Caki2 (cell line): ENCODE results near the gene DCTN4. TPM values are rescaled to one million over a fixed set of nuclear protein-coding genes. Genes with fewer than 3 reads are reported as not detected.
A peak's percentile ranks its signal among the peaks of the same experiment; 100 is the strongest.
"Not testable (repeated sequence)": the region's sequence is repeated elsewhere in the genome, so short reads cannot be mapped to it uniquely, and the experiment has no call there.

Source experiments
- DNase-seq: peaks from one replicate; pipeline ENCODE4 v3.0.0-alpha.2; 2015; ENCODE audit warnings: low read depth
- in situ Hi-C: cut with HindIII; loops from 2 replicates; pipeline ENCODE4 v1.10.0; 2016; ENCODE audit warnings: low sequenced_read_pairs, low pct_unique_long_range_greater_than_20kb, mixed read lengths
- total RNA-seq: library from RNA; depleted of rRNA; stranded (reverse); fragments of >200 nt; shearing (Covaris generic); gene quantifications from 2 replicates; pipeline ENCODE4 v1.2.3, GENCODE V29; 2014; ENCODE audit warnings: low replicate concordance

DCTN4 gene
- total RNA-seq, 1 experiment from 2014 or later = 18.2 TPM

DNA sequence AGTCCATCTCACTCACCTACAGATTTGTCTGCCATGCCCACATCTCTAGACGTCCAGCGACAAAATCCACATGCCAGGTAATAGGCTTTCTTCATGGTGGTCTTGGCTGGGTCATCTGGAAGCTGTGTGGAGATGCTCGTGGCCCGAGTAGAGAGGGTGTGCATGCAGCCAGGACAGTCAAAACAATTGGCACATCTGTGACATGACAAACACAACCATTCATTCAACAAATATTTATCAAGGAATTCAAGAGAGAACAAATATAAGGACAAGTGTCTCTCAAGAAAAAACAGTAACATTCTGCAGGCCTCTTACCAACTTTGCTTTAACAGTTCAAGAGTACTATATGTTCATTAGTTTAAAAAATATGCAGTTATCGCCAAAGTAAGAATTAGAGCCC lies 5.4 kb downstream of the DCTN4 start:
- no peak for DNase-seq
- in situ Hi-C loops = no loop called here

DNA sequence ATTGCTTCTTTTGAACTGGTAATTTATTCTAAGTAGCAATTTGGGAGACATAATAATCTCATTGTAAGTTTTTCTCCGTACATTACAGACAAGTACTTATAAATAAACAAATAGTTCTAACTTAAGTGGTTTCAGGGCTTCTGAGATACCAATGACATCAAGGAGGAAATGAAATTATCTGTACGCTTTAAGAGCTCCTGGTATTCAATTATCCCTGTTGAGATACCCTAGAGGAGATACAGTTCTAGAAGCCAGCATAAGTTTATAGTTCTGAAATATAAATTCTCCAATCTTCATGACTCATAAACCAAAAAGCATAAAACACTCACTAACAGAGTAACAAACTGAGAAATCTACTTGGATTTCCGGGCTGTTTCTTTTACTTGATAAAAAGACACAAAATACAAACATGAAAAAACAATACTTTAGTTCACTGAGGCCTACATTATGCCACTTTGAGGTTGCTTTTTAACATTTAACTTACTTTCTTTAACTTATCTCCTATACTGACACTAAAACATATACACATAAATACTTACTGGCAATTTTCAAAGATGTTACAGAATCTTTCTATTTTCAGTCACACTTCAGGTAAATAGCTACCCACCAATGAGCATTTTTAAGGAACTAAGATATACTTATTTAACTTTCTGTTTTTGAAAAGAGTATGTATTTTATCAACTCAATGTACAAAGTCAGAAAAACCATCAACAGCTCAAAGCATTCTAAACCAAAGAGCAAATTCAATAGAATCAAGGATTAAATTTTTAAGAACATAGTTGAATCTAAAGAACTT lies 7.5 kb downstream of the DCTN4 start:
- in situ Hi-C loops = no loop called here
- DNase-seq = no peak

DNA sequence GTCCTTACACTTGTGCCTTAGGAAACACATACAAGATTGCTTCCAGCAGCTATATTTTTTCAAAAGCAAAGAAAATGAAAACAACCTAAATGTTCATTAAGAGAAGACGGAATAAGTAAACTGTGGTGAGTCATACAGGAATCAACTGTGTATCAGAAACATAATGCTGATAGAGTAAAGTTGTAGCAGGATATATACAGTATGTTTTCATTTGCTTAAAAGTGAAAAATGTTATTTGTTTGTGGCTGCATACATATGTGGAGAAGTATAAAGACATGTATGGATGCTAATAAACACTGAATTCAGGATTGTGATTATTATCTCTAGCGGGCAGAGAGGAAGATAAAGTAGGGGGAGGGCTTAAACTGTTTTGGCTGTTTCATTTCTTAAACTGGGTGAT lies 8.3 kb downstream of the DCTN4 start:
- in situ Hi-C loops = no loop called here

DNA sequence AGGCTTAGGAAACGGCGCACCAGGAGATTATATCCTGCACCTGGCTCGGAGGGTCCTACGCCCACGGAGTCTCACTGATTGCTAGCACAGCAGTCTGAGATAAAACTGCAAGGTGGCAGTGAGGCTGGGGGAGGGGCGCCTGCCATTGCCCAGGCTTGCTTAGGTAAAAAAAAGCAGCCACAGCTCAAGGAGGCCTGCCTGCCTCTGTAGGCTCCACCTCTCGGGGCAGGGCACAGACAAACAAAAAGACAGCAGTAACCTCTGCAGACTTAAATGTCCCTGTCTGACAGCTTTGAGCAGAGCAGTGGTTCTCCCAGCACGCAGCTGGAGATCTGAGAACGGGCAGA lies 15.7 kb downstream of the DCTN4 start:
- in situ Hi-C loops, DNase-seq: not testable (repeated sequence)

More for the DNA sequence above, 8.3 kb downstream of the DCTN4 start:
- no peak for DNase-seq

DNA sequence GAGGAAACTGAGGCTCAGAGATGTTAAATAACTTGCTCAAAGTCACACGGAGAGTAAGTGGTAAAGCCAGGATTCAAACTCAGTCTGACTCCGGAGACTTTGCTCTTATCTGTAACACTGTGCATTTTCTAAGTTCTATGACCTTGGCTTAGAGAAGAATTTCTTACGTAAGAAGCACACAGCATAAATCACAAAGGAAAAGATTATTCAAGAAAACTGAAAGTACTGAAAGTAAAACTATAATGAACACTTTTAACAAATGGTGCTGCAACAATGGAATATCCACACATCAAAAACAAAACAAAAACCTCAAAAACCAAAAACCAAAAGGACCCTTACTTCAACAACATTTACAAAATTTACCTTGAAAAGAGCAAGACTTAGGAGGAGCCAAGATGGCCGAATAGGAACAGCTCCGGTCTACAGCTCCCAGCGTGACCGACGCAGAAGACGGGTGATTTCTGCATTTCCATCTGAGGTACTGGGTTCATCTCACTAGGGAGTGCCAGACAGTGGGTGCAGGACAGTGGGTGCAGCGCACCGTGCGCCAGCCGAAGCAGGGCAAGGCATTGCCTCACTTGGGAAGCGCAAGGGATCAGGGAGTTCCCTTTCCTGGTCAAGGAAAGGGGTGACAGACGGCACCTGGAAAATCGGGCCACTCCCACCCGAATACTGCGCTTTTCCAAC lies 16.2 kb downstream of the DCTN4 start:
- DNase-seq, in situ Hi-C loops: not testable (repeated sequence)

DNA sequence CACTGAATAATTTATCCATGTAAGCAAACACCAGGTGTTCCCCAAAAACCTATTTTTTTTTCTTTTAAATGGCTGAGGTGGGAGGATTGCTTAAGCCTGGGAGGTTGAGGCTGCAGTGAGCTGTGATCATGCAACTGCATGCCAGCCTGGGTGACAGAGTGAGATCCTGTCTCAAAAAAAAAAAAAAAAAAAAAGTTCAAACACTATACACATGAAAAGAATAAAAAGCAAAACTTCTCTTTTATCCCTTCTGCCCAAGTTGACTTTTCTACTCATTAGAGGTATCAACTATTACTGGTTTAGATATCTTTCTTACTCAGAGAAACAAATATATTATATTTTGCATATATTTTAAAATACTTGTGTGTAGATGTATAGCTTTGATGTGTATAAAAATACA lies 17.8 kb downstream of the DCTN4 start:
- no peak for DNase-seq
- in situ Hi-C loops = no loop called here

DNA sequence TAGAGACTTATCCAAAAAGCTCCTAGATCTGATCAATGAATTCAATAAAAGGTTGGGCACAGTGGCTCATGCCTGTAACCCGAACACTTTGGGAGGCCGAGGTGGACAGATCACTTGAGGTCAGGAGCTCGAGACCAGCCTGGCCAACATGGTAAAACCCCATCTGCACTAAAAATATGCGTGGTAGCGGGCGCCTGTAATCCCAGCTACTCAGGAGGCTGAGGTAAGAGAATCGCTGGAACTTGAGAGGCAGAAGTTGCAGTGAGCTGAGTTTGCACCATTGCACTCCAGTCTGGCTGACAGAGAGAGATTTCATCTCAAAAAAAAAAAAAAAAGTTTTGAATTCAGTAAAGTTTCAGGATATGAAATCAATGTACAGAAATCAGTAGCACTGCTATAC lies 20.0 kb downstream of the DCTN4 start:
- no peak for DNase-seq
- in situ Hi-C loops = no loop called here

DNA sequence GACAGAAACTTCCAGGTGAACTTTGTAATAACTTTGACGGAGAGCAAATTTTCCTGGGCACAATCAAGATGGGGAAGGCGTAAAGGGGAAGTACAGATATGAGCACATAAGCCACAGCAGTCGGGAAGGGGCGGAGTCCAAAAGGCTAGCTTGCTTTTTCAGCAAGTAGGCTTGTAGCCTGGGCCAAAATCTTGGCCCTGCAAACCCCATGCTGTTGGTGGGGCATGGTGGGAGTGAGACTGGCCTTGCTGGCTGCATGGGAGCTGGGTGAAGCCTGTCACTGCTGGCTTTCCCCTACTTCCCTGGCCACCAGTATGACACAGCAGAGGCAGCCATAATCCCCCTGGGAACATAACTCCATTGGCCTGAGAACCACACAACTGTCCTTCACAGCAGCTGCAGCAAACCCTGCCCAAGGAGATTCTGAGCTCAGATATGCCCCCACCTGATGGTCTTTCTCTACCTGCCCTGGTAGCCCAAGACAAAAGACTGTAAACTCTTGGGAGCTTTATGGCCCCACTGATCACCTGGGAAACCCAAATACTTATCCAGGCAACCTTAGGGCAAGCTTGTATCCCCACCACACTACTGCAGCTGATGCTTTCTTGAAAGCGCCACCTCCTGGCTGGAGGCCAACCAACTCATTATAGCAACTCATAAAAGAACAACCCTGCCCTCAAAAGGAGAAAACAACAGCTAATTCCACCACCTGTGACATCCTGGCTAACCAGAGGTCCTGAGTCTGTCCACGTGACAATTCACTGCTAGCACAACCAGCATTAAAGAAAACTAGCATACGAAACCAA lies 24.0 kb downstream of the DCTN4 start:
- no peak for DNase-seq
- in situ Hi-C loops = no loop called here

DNA sequence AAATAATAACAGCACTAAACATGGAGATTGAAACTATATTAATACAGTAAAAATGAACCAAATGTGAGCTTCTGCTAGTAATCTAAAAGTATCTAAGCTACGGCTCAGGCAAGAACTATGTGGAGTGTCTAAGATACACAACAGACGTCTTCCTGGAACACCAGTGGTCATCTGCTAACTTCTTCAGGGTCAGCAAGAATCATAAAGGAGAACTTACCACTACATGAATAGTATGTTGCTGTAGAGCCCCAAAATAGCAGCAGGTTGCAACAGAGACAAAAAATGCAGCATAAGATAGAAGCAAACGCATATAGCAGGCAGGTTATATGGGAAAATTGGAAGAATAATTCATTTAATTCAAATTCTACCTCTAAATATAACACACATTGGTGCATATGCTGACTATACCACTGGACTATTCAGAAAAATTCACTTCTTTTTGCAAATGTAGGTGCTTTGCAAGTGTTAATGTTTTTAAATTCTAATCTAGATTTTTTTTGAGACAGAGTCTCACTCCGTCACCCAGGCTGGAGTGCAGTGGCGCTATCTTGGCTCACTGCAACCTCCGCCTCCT lies 27.1 kb downstream of the DCTN4 start:
- no peak for DNase-seq
- in situ Hi-C loops = no loop called here

DNA sequence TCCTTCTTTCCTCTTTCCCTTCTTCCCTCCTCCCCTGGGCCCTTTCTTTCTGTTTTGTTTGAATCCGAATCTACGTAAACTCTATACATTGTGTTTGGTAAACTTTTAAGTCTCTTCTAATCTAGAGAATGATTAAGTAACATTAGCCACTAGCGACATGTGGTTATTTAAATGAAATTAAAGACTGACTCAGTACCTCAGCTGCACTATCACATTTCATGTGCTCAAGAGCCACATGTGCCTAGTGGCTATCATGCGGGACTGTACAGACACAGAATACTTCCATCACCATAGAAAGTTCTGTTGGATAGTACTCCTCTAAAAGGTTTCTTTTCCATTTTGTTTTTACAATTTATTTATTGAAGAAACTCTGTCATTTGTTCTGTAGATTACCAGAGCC lies 29.0 kb downstream of the DCTN4 start:
- in situ Hi-C loops = no loop called here

DNA sequence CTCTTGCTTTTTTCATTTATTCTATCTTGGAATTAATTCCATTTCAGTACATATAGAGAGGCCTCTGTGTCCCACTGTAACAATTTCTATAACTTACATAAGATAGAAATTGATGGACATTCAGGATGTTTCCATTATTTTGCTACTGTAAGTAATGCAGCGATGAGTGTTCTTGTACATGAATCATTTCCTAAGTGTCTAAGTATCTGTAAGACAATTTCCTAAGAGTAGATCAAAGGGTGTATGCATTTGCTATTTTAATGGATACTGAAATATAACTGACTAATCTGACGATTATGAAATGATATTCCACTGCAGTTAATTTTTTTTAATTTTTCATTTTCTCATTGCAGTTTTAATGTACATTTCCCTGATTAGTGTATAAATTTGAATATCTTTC lies 35.0 kb downstream of the DCTN4 start:
- no peak for DNase-seq
- in situ Hi-C loops = no loop called here

More for the DNA sequence above, 29.0 kb downstream of the DCTN4 start:
- DNase-seq = no peak

DNA sequence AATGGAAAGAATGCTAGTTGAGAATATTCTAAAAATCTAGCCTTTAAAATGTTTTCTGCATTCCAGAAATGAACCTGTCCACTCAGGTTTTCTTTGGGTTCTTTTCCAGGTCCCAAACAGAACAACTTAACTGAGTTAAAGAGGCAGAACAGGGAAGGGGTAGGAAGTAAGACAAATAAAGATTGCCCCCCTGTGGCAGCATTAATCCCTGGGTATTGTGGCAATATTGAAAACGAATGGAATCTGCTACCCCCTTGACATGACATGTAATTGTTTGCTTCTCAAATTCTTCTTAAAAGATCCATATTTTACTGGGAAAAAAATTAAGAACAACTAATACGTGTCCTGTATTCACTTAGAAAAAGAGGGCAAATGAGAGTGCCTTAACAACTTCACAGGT lies 48.7 kb downstream of the DCTN4 start:
- DNase-seq = no peak
- in situ Hi-C loops = no loop called here

DNA sequence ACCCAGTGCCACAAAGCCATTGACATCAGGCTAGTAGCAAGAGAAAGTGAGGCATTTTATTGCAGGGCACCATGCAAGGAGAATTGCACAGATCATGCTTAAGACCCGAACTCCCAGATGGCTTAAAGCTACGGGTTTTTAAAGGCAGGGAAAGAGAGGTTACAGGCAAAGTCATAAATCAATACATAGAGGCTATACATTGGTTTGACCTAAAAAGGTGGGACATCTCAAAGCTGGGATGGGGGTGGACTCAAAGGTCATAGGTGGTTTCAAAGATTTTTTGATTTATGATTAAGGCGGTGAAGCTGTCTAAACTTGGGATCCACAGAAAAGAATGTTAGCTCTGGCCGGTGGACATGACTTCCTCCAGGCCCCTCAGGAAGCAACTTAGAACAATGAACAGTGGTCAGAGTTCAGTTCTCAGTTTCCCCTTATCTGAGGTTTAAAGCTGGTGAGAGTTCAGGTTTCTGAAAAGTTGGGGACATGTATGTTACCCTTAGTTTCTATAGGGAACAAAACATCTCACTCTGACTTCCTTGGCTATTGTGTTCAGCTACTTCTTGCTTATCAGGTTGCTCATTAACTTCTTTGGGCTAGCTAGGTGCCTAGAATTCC lies 51.9 kb downstream of the DCTN4 start:
- in situ Hi-C loops = no loop called here
- DNase-seq = no peak

DNA sequence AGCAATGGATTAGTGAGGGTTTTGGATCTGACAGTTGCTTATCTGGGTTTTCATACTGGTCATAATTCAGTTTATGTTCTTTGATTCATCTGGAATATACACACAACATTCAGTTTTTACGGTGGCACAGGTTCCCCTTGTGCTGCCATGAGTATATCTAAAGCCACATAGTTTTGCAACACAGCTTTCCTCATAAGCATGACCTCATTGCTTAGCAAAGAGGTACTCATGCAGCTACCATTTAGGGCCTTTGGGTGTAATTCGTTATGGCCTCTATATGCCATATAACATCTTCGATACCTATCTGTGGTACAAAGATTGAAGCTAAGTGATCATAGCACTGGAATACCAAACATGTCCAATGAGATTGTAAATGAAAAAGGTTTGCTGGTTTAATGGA lies 55.1 kb downstream of the DCTN4 start:
- no peak for DNase-seq
- in situ Hi-C loops = no loop called here

DNA sequence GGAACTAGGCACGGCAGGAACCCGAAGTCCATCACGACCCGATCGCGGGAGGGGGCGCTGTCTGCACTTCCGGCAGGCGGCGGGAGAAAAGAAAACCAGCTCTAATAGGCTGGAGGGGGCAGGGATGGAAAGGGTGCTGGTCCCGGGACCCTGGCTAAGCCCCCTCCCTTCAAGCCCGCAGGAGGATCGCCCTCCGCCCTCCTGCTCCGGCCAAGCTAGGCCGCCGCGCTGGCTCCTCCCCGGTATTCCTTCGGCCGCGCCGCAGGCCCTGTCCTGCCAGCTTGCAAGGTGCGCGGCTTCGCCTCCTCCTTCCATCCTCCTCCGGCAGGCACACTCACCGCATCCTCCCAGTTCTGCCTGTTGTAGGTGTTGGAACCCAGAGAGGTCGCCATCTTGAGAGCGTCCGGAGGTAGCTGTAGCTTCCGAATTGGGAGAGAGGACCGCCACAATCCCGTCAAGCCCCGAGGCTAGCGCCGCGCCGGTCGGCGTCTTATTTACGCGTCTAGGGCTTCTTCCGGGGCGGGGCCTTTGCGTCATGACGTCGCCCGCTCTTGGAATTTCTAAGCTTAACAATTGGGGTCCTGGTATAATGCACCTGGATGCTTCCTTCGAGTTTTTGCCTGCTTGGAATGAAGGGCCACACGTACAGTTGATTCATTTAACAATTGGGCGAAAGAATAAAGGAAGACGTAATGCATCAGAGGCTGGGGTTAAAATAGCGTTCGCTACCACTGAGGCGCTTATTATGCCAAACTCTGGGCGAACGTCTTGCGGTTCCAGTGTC lies 58.0 kb downstream of the DCTN4 start, which contains the start of gene RBM22:
RBM22 (minus strand) TSS at position 469 of the 784 bp plus-strand sequence; CDS start at position 392, 77 bp downstream.
- peak; percentile 77 for DNase-seq
- in situ Hi-C loops = no loop called here

DNA sequence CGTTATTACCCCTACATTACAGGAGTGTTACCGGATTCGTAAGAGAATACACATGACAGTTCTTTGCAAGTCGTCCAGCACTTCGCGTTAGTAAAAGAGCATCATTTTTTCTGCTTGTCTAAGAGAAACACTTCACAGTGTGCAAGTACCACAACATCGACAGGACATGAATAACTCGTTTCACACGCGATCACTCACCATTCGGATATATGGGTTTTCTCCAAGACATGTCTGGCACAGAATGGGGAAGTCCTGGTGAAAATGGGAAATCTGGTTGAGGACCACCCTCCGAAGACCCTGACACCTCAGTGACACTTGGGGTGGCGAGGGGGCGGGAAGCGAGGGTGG lies 58.6 kb downstream of the DCTN4 start:
- in situ Hi-C loops = no loop called here
- DNase-seq = no peak

DNA sequence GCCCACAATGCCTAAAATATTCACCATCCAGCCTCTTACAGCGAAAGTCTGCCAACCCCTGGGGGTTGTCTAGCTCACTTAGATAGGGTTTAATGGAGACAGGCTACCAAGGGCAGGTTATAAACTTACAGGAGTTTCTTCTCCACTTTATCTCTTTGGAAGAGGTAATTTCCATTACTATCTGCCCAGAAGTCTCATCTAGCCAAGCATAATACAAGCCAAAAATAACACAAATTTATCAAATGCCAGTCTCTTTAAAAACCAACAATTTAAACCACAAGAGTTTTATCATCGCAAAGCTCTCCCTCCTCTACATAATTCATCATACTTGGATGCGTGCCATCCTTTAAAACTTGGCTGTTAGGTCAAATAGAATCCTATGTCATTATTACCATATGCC lies 64.2 kb downstream of the DCTN4 start:
- peak; percentile 14 for DNase-seq
- in situ Hi-C loops = no loop called here

DNA sequence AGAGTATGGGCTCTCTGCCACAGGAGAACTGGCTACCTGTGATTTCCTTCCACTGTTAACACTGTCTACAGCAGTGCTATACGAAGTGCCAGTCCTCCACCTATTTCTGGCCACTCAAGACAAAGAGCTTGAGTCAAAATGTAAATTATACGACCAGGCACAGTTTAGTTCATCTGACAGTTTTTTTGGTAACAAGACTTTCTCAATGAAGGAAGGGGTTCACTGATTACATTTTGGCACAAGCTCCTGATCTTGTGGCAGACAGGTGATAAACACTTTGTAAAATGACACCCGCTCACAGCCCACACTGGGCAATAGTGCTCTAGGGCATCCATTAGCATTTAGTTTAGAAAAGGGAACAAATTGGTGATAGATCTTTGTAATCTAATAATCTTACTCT lies 66.5 kb downstream of the DCTN4 start:
- in situ Hi-C loops = no loop called here
- no peak for DNase-seq
